H1 (cell line): ENCODE results near the gene DPYD. TPM values are rescaled to one million over a fixed set of nuclear protein-coding genes. Genes with fewer than 3 reads are reported as not detected.

Experiments
- CTCF ChIA-PET: fragments of 300-600 bp; sonication (Branson Sonifier 250); formaldehyde crosslinking; loops from one replicate; lab custom pipeline; 2021; ENCODE audit not compliant: partially characterized antibody; lab: Charles Lee
- POLR2A ChIA-PET: fragments of 300-600 bp; sonication (Branson Sonifier 250); formaldehyde crosslinking; loops from one replicate; lab custom pipeline; 2021; ENCODE audit warnings: inconsistent platforms; ENCODE audit not compliant: partially characterized antibody; lab: Charles Lee
- DNase-seq, 2 experiments: peaks; one replicate each; pipeline versions ENCODE4 v3.0.0 to v3.0.0-alpha.2; 2010 to 2022; ENCODE audit warnings: low spot score in 2 of 2, low read depth in 1 of 2, mixed read lengths in 1 of 2
- FAIRE-seq: peaks from 2 replicates; lab custom pipeline; 2011; peaks lifted over from hg19 to GRCh38; lab: Jason Lieb, UNC
- H2AFZ ChIP-seq: 2 replicates; pipeline ENCODE4 v1.8.1; 2012; ENCODE audit warnings: low read length, inconsistent platforms
- H2AK5ac ChIP-seq: 2 replicates; pipeline ENCODE4 v1.6.1; 2013; ENCODE audit warnings: low read depth, low read length
- H2BK120ac ChIP-seq: replicated peaks from 2 replicates; pipeline ENCODE3; 2013; ENCODE audit warnings: low read depth, low read length, inconsistent platforms
- H2BK12ac ChIP-seq: 2 replicates; pipeline ENCODE4 v1.6.1; 2013; ENCODE audit warnings: low read depth, low read length
- H2BK15ac ChIP-seq: 2 replicates; pipeline ENCODE4 v1.6.1; 2013; ENCODE audit warnings: low read length
- H2BK20ac ChIP-seq: 2 replicates; pipeline ENCODE4 v1.6.1; 2013; ENCODE audit warnings: low read length
- H2BK5ac ChIP-seq: 2 replicates; pipeline ENCODE4 v1.6.1; 2013; ENCODE audit warnings: low read depth, low read length
- H3K14ac ChIP-seq: 2 replicates; pipeline ENCODE4 v1.6.1; 2013; ENCODE audit warnings: inconsistent platforms; ENCODE audit not compliant: insufficient read length
- H3K18ac ChIP-seq: 2 replicates; pipeline ENCODE4 v1.6.1; 2013; ENCODE audit warnings: low read length; ENCODE audit errors: extremely low read depth
- H3K23ac ChIP-seq: 2 replicates; pipeline ENCODE4 v1.6.1; 2013; ENCODE audit warnings: inconsistent platforms; ENCODE audit not compliant: insufficient read length
- H3K23me2 ChIP-seq: 2 replicates; pipeline ENCODE4 v1.6.1; 2013; ENCODE audit warnings: low read depth, low read length
- H3K27ac ChIP-seq: 2 replicates; pipeline ENCODE4 v1.6.1; 2011; ENCODE audit warnings: low read depth, low read length, inconsistent platforms
- H3K27me3 ChIP-seq, 4 experiments: replicated peaks in 1 of 4; 1 replicate in 1 of 4; 2 replicates in 3 of 4; pipeline versions ENCODE4 v1.6.1 to v1.8.1; 2011 to 2013; ENCODE audit warnings: low read length in 3 of 4, mild to moderate bottlenecking in 3 of 4, inconsistent platforms in 2 of 4, mixed read lengths in 2 of 4, moderate library complexity in 1 of 4; ENCODE audit not compliant: control insufficient read depth in 3 of 4, insufficient read depth in 3 of 4; ENCODE audit errors: extremely low read depth in 1 of 4
- H3K36me3 ChIP-seq, 4 experiments: 2 replicates each; pipeline versions ENCODE4 v1.6.1 to v1.8.1; 2011 to 2013; ENCODE audit warnings: mild to moderate bottlenecking in 4 of 4, low read length in 3 of 4, moderate library complexity in 2 of 4, control low read depth in 1 of 4, inconsistent platforms in 1 of 4; ENCODE audit not compliant: insufficient read depth in 4 of 4, control insufficient read depth in 2 of 4
- H3K4ac ChIP-seq: replicated peaks from 2 replicates; pipeline ENCODE3; 2013; ENCODE audit warnings: low read length, low read depth, mixed read lengths, inconsistent platforms; ENCODE audit not compliant: insufficient read length
- H3K4me1 ChIP-seq, 4 experiments: replicated peaks in 1 of 4; 1 replicate in 1 of 4; 2 replicates in 3 of 4; pipeline versions ENCODE4 v1.6.1 to v1.8.1; 2011 to 2013; ENCODE audit warnings: low read length in 3 of 4, inconsistent platforms in 2 of 4, mixed read lengths in 1 of 4; ENCODE audit not compliant: insufficient read depth in 4 of 4, control insufficient read depth in 3 of 4
- H3K4me2 ChIP-seq, 2 experiments: 2 replicates each; pipeline versions ENCODE4 v1.6.1 to v1.8.1; 2011 to 2013; ENCODE audit warnings: low read depth in 2 of 2, low read length in 2 of 2, control low read depth in 1 of 2, inconsistent platforms in 1 of 2, mild to moderate bottlenecking in 1 of 2; ENCODE audit not compliant: insufficient read depth in 1 of 2
- H3K4me3 ChIP-seq, 4 experiments: fragments of 200-600, 300-600 bp in 1 of 4; sonication (generic), shearing (Covaris generic), sonication (Bioruptor Twin) in 1 of 4; 2 replicates each; pipeline versions ENCODE4 v1.5.1 to v1.8.1; 2011 to 2016; ENCODE audit warnings: low read length in 4 of 4, low read depth in 3 of 4, control low read depth in 2 of 4, inconsistent platforms in 2 of 4, mild to moderate bottlenecking in 2 of 4, mixed read lengths in 1 of 4, moderate library complexity in 1 of 4; ENCODE audit not compliant: insufficient read depth in 2 of 4; ENCODE audit errors: extremely low read depth in 1 of 4
- H3K56ac ChIP-seq: replicated peaks from 2 replicates; pipeline ENCODE3; 2013; ENCODE audit warnings: low read depth, mild to moderate bottlenecking, mixed read lengths, low read length, inconsistent platforms; ENCODE audit not compliant: insufficient read length
- H3K79me1 ChIP-seq: 2 replicates; pipeline ENCODE4 v1.6.1; 2013; ENCODE audit warnings: low read depth, low read length, control low read depth
- H3K79me2 ChIP-seq, 2 experiments: 2 replicates each; pipeline versions ENCODE4 v1.6.1 to v1.8.1; 2012 to 2013; ENCODE audit warnings: low read length in 2 of 2, mild to moderate bottlenecking in 2 of 2, inconsistent platforms in 1 of 2; ENCODE audit not compliant: insufficient read depth in 2 of 2, control insufficient read depth in 1 of 2
- H3K9ac ChIP-seq, 4 experiments: replicated peaks in 1 of 4; 1 replicate in 1 of 4; 2 replicates in 3 of 4; pipeline versions ENCODE4 v1.6.1 to v1.8.1; 2011 to 2013; ENCODE audit warnings: low read depth in 3 of 4, low read length in 3 of 4, control low read depth in 2 of 4, mild to moderate bottlenecking in 2 of 4, moderate library complexity in 2 of 4, inconsistent platforms in 1 of 4; ENCODE audit errors: extremely low read depth in 1 of 4
- H3K9me3 ChIP-seq, 2 experiments: 2 replicates each; pipeline versions ENCODE4 v1.6.1 to v1.8.1; 2012 to 2013; ENCODE audit warnings: mild to moderate bottlenecking in 2 of 2, moderate library complexity in 2 of 2, control low read depth in 1 of 2, inconsistent platforms in 1 of 2, low read depth in 1 of 2, low read length in 1 of 2, mixed read lengths in 1 of 2; ENCODE audit not compliant: insufficient read depth in 2 of 2
- H4K20me1 ChIP-seq, 2 experiments: replicated peaks in 1 of 2; 2 replicates each; pipeline versions ENCODE3 to v1.8.1; 2011 to 2013; ENCODE audit warnings: inconsistent platforms in 2 of 2, low read length in 2 of 2, mild to moderate bottlenecking in 1 of 2; ENCODE audit not compliant: insufficient read depth in 2 of 2, control insufficient read depth in 1 of 2
- H4K5ac ChIP-seq: 2 replicates; pipeline ENCODE4 v1.6.1; 2013; ENCODE audit warnings: low read length, low read depth, mixed read lengths, inconsistent platforms; ENCODE audit not compliant: insufficient read length
- H4K8ac ChIP-seq: 2 replicates; pipeline ENCODE4 v1.8.0; 2013; ENCODE audit warnings: mild to moderate bottlenecking, moderate library complexity, low read length, inconsistent platforms; ENCODE audit not compliant: insufficient read depth; ENCODE audit errors: extremely low read depth
- H4K91ac ChIP-seq: replicated peaks from 2 replicates; pipeline ENCODE3; 2013; ENCODE audit warnings: low read length, mixed read lengths, inconsistent platforms; ENCODE audit not compliant: insufficient read length
- BACH1 ChIP-seq: IDR thresholded peaks from 2 replicates; pipeline ENCODE4 v1.6.1; 2012; ENCODE audit warnings: low read length, improper control_type of control experiment
- BRCA1 ChIP-seq: IDR thresholded peaks from 2 replicates; pipeline ENCODE4 v1.6.1; 2012; ENCODE audit warnings: low read depth, low read length, improper control_type of control experiment
- CEBPB ChIP-seq: IDR thresholded peaks from 2 replicates; pipeline ENCODE4 v1.6.1; 2012; ENCODE audit warnings: low read depth, low read length
- GTF2F1 ChIP-seq: IDR thresholded peaks from 2 replicates; pipeline ENCODE4 v1.6.1; 2012; ENCODE audit warnings: low read depth, low read length, improper control_type of control experiment, borderline replicate concordance
- HDAC6 ChIP-seq: IDR thresholded peaks from one replicate; pipeline ENCODE4 v1.7.1; 2012; ENCODE audit warnings: low read depth, mild to moderate bottlenecking, inconsistent platforms, low read length, moderate library complexity
- POU5F1 ChIP-seq: IDR thresholded peaks from 2 replicates; pipeline ENCODE4 v1.6.1; 2011; ENCODE audit warnings: low read depth, mild to moderate bottlenecking, low read length, moderate library complexity
- SIX5 ChIP-seq: IDR thresholded peaks from 2 replicates; pipeline ENCODE4 v1.6.1; 2011; ENCODE audit warnings: mild to moderate bottlenecking, low read depth, low read length
- SRF ChIP-seq: IDR thresholded peaks from 2 replicates; pipeline ENCODE4 v1.6.1; 2011; ENCODE audit warnings: mild to moderate bottlenecking, low read depth, low read length, moderate library complexity
- SUZ12 ChIP-seq: fragments of 200-600 bp; sonication (generic); IDR thresholded peaks from 2 replicates; pipeline ENCODE4 v1.6.1; 2012; ENCODE audit warnings: mild to moderate bottlenecking, inconsistent platforms, low read length, moderate library complexity, mixed read lengths
- TAF1 ChIP-seq: IDR thresholded peaks from 2 replicates; pipeline ENCODE4 v1.6.1; 2011; ENCODE audit warnings: mild to moderate bottlenecking, low read depth, low read length
- TAF7 ChIP-seq: optimal IDR thresholded peaks from 2 replicates; pipeline ENCODE3; 2011; ENCODE audit warnings: low read depth, mild to moderate bottlenecking, inconsistent platforms, low read length, moderate library complexity, borderline replicate concordance
- TBP ChIP-seq: IDR thresholded peaks from 2 replicates; pipeline ENCODE4 v1.6.1; 2011; ENCODE audit warnings: low read depth, low read length, improper control_type of control experiment
- polyA plus RNA-seq, 7 experiments: library from polyadenylated mRNA; depleted of rRNA in 3 of 7; stranded (reverse) in 5 of 7; unstranded in 2 of 7; fragments of >200 nt in 5 of 7; fragments of 200-250 nt in 2 of 7; gene quantifications; 1 replicate in 5 of 7; 2 replicates in 1 of 7; 4 replicates in 1 of 7; pipeline versions ENCODE4 v1.2.1 to v1.2.3, GENCODE V29; 2011 to 2013; ENCODE audit warnings: missing spikeins in 2 of 7, mixed read lengths in 2 of 7
- total RNA-seq: library from RNA; stranded (reverse); fragmentation: NEBNext Ultra II Directional; extraction: Animal tissue kit (Norgen Biotek cat#: 25700); gene quantifications from 2 replicates; pipeline ENCODE4 v1.2.1, GENCODE V29; 2021
- TF ChIP-seq, protein P1 (sequence below): IDR thresholded peaks from 2 replicates; pipeline ENCODE4 v1.6.1; 2011; ENCODE audit warnings: low read length, improper control_type of control experiment
- TF ChIP-seq, protein P2 (sequence below): IDR thresholded peaks from 2 replicates; pipeline ENCODE4 v1.6.1; 2012; ENCODE audit warnings: inconsistent platforms

DPYD gene
- total and polyA plus RNA-seq, 2 of the 8 experiments (the other 6 are each of a cell fraction or from before 2014, with no cell fraction given) = 0.29 to 0.73 TPM

DNA sequence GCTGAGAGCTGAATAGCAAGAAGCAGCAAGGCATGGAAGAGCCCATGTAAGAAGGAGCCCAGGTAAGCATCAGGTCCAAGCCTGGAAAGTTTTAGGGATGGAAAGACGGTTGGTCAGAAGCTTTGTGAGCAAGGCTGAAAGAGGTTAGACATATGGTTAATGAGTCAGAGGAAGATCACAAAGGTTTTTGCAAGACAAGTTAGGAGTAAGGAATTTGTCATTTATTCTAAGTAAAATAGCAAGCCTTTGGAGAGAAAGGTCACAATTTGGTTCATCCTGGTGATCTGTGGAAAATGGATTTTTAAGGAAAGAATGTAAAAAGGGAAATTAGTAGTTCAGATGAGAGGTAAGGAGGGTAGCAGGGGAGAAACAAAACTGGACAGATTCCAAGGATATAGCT, 106.7 kb downstream of the DPYD start (continued):
- TF ChIP-seq BRCA1 = no peak

DNA sequence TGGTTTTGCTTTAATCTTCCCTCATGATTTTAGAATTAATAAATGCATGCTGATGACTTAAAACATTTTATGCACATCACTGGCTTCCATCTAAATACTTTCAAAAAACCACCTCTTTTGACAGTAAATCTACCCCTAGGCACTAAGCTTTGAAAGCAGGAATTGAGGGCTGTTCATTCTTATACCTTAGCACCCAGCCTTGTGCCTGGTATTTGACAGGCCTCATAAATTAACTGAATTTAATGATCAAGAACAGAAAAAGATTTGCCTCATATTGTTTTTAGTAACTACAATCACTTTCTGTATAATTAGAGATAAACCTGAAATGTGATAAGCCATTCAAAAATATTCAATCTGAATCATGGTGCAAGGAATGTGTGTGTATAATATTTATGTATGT, 108.8 kb downstream of the DPYD start:
- no peak overlapping the region for H2BK20ac ChIP-seq
- H2BK12ac ChIP-seq = no peak overlapping the region
- ChIA-PET CTCF (interaction anchor here (0.7 to 0.9 kb wide), 2 partner anchors 239 to 674 kb away, joined by 3 read pairs; no protein-coding TSS in a partner anchor), POLR2A (no interaction called here)
- H4K5ac ChIP-seq = no peak overlapping the region
- no peaks in the 10 kb centered on the region for H4K20me1 ChIP-seq
- no peak overlapping the region for H4K91ac ChIP-seq
- DNase-seq = no peak
- H2AFZ ChIP-seq = no peak overlapping the region
- no peaks in the 10 kb centered on the region for H3K79me1 ChIP-seq
- no peak overlapping the region for H3K18ac ChIP-seq
- no peak overlapping the region for H2AK5ac ChIP-seq
- H3K4ac ChIP-seq = no peak overlapping the region
- no peaks in the 10 kb centered on the region for H3K79me2 ChIP-seq
- no peaks in the 10 kb centered on the region for H3K9me3 ChIP-seq
- H3K56ac ChIP-seq = no peak overlapping the region
- no peak overlapping the region for H3K23ac ChIP-seq
- no peak overlapping the region for H3K14ac ChIP-seq
- no peak overlapping the region for H2BK15ac ChIP-seq
- H3K27ac ChIP-seq = no peak overlapping the region
- H3K4me2 ChIP-seq = no peak overlapping the region
- no peak for FAIRE-seq
- H2BK5ac ChIP-seq = no peak overlapping the region
- no peak overlapping the region for H2BK120ac ChIP-seq
- no peak overlapping the region for H3K9ac ChIP-seq
- H3K4me1 ChIP-seq = no peaks in the 10 kb centered on the region
- H3K36me3 ChIP-seq = no peaks in the 10 kb centered on the region
- H4K8ac ChIP-seq = no peak overlapping the region
- H3K4me3 ChIP-seq = no peak overlapping the region
- no peaks in the 10 kb centered on the region; the same call in 1 of the 2 replicates for H3K23me2 ChIP-seq
- no peaks in the 10 kb centered on the region for H3K27me3 ChIP-seq
- TF ChIP-seq TBP = no peak
- no peak for TF ChIP-seq TAF1
- TF ChIP-seq SRF = no peak
- no peak for TF ChIP-seq GTF2F1
- no peak for TF ChIP-seq POU5F1
- TF ChIP-seq CEBPB = no peak
- no peak for TF ChIP-seq HDAC6
- TF ChIP-seq, protein P1, sequence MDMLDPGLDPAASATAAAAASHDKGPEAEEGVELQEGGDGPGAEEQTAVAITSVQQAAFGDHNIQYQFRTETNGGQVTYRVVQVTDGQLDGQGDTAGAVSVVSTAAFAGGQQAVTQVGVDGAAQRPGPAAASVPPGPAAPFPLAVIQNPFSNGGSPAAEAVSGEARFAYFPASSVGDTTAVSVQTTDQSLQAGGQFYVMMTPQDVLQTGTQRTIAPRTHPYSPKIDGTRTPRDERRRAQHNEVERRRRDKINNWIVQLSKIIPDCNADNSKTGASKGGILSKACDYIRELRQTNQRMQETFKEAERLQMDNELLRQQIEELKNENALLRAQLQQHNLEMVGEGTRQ = no peak
- TF ChIP-seq, protein P2, sequence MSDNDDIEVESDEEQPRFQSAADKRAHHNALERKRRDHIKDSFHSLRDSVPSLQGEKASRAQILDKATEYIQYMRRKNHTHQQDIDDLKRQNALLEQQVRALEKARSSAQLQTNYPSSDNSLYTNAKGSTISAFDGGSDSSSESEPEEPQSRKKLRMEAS = no peak
- TF ChIP-seq SUZ12 = no peak
- TF ChIP-seq TAF7 = no peak
- no peak for TF ChIP-seq SIX5
- TF ChIP-seq BACH1 = no peak
